HG03045 (cell line): ENCODE measurements around the gene VENTX.

Experiments
- ATAC-seq: cut with Tn5 transposase; IDR thresholded peaks from one replicate; pipeline ENCODE4 v1.9.1; 2021; ENCODE audit warnings: mild to moderate bottlenecking, moderate library complexity; ENCODE audit not compliant: unreplicated experiment

Gene VENTX

GRCh38 chr10:133270773-133271297 lies 33.2 kb downstream of the VENTX start:
- ATAC-seq = no peak

DNA sequence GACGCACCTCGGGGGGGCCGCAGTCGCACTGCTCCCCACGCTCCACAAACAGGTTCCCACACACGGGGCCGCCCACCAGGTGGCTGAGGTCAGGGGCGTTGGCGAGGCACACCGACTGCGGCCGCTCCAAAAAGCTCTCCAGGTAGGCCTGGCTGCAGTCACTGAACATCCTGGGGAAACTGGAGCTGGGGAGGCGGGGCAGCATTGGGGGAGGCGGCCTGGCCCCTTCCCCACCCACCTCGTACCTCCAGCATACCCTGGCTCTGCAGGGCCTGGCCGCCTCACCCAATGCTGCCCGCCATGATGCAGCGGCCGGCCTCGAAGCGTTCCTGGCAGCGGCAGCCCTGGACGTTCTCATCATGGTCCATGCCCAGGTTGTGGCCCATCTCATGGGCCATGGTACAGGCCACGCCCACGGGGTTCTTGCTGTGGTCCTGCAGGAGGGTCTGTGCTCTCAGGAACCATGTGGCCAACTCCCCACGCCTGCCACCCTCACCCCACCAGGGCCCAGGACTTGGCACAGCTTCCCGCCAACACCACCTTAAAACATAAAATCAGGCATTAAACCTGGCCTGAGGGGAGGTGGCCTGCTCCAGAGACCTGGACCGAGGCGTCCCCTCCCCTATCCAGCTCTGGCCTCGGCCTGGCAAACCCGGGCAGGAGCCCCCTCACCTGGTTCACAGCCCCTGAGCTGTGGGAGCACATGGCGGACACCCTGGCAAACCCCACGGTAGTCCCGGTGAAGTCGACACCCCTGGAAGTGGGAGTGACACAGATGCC lies 34.1 kb downstream of the VENTX start:
- no peak for ATAC-seq

DNA sequence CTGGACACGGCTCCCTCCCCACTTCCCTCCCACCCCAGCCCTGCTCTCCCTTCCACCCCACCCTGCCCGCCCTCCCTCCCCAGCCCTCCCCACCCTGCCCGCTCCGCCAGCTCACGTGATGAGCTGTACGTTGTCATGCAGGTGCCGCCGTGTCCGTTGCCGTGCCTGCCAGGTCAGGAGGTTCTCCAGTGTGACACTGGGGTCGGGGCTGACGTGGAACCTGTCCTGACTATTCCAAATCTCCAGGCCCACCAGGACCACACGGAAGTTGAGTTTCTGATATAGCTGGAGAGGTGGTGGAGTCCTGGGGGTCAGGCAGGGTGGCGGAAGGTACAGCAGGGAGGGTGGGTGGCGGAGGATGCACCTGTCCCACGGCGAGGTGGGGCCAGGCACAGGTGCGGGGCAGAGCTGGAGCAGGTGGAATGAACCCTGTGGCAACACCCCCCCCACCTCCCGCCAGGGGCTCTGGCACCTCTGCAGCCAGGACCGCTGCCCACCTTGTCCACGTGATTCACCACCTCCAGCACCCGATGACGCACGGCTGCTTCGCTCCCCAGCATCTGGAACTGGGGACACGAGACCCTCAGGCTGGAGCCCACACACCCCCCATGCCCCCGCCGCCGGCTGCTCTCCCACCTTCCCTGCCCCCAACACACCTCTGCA lies 34.8 kb downstream of the VENTX start:
- ATAC-seq = no peak

DNA sequence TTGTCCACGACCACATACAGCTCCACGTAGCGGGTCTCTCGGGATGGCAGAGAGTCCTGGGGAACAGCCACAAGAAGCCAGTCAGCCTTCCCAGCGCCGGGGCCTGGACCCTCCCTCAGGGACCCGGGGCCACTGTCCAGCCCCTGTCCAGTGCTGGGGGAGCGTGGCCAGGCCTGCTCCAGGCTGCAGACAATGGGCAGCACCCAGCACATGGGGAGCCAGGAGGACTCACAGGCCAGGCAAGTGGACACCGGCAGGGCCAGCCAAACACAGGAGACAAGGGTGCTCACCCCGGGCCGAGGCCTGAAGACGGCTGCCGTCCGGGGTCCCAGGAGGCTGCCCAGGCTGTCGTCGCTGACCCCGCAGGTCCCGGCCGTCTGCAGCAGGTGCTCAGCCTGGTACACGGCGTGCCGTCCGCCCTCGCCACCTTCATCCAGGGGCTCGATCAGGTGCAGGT lies 35.3 kb downstream of the VENTX start:
- no peak for ATAC-seq

DNA sequence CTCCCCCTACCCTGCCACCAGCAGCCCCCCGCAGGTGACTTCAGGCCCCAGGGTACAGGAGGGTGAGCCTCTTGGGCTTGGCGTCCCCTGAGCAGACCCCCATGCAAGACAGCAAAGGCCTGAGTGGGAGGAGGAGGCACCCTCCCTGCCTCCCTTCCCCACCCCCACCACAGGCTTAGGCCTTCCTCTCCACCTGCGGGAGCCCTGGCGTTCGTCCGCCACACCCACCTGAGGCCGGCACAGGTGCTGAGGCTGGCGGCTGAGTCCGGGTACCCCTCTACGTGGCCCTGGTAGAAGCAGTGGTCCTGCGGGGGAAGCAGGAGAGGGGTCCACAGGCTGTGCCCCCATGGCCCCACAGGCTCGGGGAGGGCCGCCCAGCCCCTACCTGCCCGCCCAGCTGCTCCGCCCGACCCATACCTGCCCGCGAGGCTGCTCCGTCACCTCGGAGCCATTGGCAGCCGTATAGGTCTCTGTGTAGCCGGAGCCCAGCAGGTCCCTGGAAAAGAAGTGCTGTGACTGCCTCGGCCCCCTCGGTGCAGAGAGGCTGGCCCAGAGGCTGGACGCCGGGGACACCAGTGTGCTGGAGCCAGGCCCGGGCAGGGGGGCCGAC lies 36.0 kb downstream of the VENTX start:
- ATAC-seq = no peak

- ATAC-seq = peak; percentile 43
Observed at GRCh38 chr10:133274751-133275683, 37.4 kb downstream of the VENTX start.

DNA sequence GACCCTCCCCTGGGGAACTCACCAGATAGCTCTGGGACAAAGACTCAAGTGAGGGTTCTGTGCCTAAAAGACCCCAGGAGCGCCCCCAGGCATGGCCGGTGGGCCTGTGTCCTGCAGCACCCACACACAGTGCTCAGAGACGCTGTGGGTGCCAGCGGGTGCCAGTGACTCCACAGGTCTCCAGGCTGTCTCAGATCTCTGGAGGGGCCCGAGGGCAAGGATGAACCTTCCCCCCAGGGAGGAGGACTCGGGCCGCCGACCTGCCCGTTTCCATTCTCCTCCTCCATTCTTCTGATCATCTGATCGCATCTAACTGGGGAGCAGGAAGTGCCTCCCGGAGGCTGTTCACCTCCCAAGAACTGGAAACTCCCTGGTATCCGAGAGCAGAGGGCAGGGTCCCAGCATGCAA lies 38.0 kb downstream of the VENTX start:
- peak; percentile 25 for ATAC-seq

DNA sequence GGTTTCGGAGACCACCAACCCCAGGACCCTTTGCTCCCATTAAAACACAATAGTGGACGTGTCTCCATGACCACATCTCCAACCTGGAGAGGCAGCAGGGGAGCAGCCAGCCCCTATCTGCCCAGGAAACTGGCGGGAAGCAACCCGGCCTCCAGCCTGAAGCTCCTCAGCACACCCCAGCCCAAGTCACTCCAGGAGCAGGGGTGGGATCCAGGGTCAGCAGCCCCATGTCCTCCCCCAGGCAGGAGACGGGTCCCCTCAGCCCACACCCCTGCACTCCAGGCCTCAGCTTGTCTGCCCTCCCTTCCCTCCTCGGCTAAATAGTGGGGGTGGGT lies 38.4 kb downstream of the VENTX start:
- no peak for ATAC-seq

- peak; percentile 51 for ATAC-seq
Observed at GRCh38 chr10:133276435-133277201, 39.0 kb downstream of the VENTX start, which contains the start of gene ADAM8. Gene ADAM8 (minus strand): TSS chr10:133276868. CDS start chr10:133276817, 51 bp downstream.

DNA sequence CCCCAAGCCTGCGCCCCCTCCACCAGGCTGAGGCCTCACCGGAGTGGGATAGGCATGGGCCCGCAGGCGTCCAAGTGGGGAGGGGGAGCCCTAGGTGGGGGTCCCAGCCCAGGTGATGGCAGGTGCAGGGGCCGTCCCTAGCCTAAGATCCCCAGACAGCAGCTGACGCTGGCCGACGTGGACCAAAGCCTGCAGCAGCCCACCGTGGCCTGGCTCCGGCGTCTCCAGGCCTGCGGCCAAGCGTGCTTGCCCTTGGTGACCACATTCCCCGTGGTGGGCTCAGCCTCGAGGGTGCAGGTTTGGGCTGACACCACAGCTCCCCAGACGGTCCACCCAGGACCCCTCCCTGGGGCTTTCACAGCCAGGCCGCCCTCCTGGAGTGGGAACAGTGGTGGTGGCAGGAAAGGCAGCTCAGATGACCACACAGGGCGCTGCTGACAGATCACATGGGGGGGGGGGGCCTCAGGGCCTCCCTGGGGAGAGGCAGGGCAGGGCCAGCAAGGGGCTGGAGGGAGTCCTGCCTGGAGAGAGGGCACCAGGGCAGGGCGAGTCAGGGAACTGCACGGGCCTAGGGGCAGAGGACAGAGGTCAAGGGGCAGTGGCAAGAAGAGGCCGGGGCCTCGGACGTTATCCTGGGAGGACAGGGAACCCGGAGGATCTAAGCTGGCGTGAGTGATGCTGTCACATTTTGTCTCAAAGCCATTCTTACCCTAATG lies 39.8 kb downstream of the VENTX start:
- no peak for ATAC-seq

- ATAC-seq = no peak
Observed at GRCh38 chr10:133277993-133278576, 40.4 kb downstream of the VENTX start.

DNA sequence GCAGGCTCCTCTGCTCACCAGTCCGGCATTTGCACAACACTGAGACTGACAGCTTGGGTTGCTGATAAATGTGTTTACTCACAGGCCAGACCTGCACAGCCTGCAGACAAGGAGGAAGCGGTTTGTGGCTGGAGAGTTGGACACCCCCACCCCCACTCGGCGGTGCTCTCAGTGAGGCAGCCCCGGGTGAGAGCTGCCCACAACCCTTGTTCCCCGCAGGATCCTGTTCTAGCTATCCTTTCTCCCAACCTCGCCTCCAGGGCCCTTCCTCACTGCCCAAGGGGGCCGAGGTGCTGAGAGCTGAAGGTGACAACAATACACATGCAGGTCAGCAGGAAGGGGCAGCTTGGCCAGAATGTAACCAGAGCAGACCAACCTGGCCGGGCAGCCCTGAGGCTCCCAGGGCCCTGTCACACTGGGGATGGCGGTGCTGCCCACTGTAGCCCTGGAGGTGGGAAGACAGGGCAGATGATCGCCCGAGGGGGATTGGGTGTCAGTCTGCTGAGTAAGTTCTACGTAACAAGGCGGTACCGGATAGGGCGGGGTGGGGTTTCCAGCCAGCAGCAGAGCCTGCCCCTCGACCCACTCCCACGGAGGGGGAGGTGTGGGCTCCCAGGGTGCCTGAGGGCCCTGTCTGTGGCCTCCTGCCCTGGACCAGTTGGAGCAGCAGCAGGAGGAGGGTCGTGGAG lies 41.1 kb downstream of the VENTX start:
- no peak for ATAC-seq

DNA sequence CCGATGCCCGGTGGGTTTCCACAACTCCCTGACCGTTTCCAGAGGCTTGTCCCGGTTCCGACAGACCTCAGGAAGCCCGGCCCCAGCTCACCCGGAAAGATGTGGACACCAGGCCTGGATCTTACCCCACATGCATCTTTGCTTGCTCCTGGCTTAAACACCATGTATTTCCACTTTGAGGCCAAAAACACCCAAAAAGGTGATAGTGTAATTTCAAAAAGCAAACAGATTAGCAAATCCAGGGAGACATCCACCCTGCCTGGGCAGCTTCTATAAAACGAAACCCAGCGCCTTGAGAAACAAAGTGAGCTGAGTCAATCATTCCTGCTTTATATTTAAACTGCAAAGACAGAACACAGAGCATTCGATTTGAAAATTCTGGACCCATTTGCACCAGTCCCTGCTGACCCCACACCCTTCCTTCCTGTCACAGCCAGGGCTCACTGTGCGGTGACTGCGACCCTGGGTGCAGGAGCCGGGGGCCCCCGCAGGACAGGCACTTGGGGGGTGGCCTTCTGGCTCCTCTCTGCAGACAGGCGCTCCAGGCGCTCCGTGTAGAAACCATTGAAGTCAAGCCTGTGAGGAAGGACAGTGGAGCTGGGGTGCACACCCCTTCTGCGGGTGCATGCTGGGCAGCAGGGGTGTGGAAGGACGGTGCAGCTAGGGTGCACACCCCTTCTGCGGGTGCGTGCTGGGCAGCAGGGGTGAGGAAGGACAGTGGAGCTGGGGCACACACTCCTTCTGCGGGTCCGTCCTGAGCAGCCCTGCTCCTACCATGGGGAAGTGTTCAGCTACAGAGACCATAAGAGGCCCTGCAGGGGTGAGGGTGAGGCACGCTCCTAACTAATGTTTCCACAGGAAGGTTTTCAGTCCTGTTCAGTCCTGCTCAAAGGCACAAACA lies 41.9 kb downstream of the VENTX start:
- no peak for ATAC-seq

DNA sequence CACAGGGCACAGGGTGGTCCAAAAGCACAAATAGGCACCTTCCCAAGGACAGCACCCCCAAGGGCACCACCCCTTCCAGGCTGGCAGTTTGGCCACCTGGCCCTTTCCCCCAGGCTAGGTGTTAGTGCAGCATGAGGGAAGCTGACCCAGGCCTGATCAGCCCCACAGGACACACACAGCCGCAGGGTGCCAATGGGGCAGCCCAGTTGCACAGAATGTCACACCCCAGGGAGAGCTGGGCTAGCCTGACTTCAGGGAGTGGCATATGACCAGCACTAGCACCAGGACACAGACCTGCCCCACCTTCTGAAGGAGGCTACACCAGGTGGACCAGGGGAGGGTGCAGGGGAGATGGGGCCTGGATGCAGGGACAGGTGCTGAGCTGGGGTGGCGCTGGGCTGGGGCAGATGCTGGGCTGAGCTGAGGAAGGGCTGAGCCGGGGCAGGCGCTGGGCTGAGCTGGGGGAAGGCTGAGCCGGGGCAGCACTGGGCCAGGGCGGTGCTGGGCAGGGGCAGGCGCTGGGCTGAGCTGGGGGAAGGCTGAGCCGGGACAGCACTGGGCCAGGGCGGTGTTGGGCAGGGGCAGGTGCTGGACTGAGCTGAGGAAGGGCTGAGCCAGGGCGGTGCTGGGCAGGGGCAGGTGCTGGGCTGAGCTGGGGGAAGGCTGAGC lies 42.9 kb downstream of the VENTX start:
- ATAC-seq = no peak

DNA sequence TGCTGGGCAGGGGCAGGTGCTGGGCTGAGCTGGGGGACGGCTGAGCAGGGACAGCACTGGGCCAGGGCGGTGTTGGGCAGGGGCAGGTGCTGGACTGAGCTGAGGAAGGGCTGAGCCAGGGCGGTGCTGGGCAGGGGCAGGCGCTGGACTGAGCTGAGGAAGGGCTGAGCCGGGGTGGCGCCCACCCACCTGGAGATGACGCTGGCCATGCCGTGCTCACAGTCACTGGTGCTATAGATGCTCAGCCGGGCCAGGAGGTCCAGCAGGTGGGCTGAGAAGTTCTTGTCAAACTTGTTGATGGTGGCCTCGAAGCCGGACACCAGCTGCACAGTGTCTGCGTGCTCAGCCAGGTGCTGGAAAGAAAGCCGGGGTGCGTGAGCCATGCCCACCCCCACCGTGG lies 43.4 kb downstream of the VENTX start:
- no peak for ATAC-seq

DNA sequence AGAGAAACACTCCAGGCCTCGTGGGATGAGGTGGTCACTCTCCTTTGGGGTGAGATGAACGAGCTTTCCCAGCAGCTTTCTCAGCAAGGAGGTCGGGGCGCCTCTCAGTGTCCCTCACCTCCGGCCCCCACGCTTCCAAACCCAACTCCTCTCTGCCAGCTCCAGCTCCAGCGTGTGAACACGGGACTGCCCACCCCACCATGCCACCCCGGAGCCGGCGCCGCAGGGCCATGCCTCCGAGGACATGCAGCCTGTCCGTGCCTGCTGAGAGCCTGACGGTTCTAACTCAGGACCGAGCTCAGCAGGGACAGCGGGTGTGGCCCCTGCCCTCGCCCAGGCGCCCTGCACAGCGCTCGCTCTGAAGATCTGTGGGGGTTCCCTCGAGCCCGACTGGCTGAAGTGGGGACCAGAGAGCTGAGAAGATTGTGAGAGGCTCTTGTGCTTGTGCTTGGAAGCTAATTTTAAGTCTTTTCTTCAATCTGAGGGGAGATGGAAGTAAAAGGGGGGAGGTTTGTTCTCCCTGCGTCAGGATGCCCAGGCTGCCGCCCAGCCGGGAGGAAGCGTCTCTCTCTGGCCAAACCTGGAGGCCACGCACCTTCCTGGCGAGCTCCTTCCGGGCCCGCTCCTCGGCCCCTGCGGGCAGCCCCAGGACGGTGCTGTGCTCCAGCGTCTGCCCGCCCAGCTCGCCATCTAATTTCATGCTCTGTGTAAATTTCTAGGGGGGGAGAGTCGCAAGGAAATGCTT lies 44.1 kb downstream of the VENTX start:
- ATAC-seq = no peak
